Spleen (tissue), 11 donors: Measurements from ENCODE around the gene BRD3OS. TPM values are rescaled to one million over a fixed set of nuclear protein-coding genes. Genes with fewer than 3 reads are reported as not detected.

Experiments used
- DNase-seq: peaks from one replicate; pipeline ENCODE4 v3.0.0-alpha.2; 2020
- H3K27ac ChIP-seq, 8 donors: fragments of 200-600 bp; sonication (generic) in 7 of 8; 1 replicate in 4 of 8; 2 replicates in 4 of 8; pipeline versions ENCODE4 v1.5.0 to v1.8.0; 2016 to 2021; ENCODE audit warnings: inconsistent platforms in 4 of 8, mild to moderate bottlenecking in 4 of 8, moderate library complexity in 1 of 8
- H3K27me3 ChIP-seq, 7 donors: fragments of 200-600 bp; sonication (generic) in 6 of 7; replicated peaks in 1 of 7; 1 replicate in 4 of 7; 2 replicates in 3 of 7; pipeline versions ENCODE4 v1.5.0 to v1.8.0; 2016 to 2021; ENCODE audit warnings: inconsistent platforms in 3 of 7, mild to moderate bottlenecking in 1 of 7
- H3K36me3 ChIP-seq, 6 donors: fragments of 200-600 bp; sonication (generic) in 5 of 6; 1 replicate in 4 of 6; 2 replicates in 2 of 6; pipeline versions ENCODE4 v1.5.0 to v1.8.0; 2016 to 2021; ENCODE audit warnings: inconsistent platforms in 2 of 6
- H3K4me1 ChIP-seq, 6 donors: fragments of 200-600 bp; sonication (generic) in 5 of 6; 1 replicate in 3 of 6; 2 replicates in 3 of 6; pipeline versions ENCODE4 v1.5.0 to v1.8.0; 2016 to 2021; ENCODE audit warnings: inconsistent platforms in 3 of 6
- H3K4me3 ChIP-seq, 8 donors: fragments of 200-600 bp; sonication (generic) in 7 of 8; 1 replicate in 4 of 8; 2 replicates in 4 of 8; pipeline versions ENCODE4 v1.5.0 to v1.8.0; 2016 to 2021; ENCODE audit warnings: inconsistent platforms in 4 of 8, mild to moderate bottlenecking in 4 of 8, moderate library complexity in 2 of 8
- H3K9me3 ChIP-seq, 8 donors: fragments of 200-600 bp; sonication (generic) in 7 of 8; 1 replicate in 4 of 8; 2 replicates in 4 of 8; pipeline versions ENCODE4 v1.5.0 to v1.8.0; 2016 to 2021; ENCODE audit warnings: inconsistent platforms in 4 of 8
- CTCF ChIP-seq, 11 experiments: fragments of 200-600 bp in 7 of 11; fragments of 450-650 bp in 4 of 11; sonication (generic) in 4 of 11; IDR thresholded peaks in 8 of 11; conservative IDR thresholded peaks in 3 of 11; 1 replicate in 7 of 11; 2 replicates in 4 of 11; pipeline versions ENCODE4 v1.4.0 to v1.8.0; 2016 to 2021; ENCODE audit warnings: antibody characterized with exemption in 11 of 11, inconsistent platforms in 4 of 11, mild to moderate bottlenecking in 1 of 11
- POLR2A ChIP-seq, 3 donors: fragments of 450-650 bp; IDR thresholded peaks; one replicate each; pipeline ENCODE4 v1.5.1; 2017; ENCODE audit warnings: antibody characterized with exemption in 3 of 3, mild to moderate bottlenecking in 1 of 3
- POLR2AphosphoS5 ChIP-seq, 3 donors: sonication (generic); formaldehyde crosslinking; IDR thresholded peaks; one replicate each; pipeline ENCODE4 v1.5.1; 2017; ENCODE audit warnings: antibody characterized with exemption in 3 of 3
- WGBS, 5 donors: extraction: QIAGEN DNeasy Blood & Tissue Kit in 3 of 5; methylation state at CpG; one replicate each; pipeline versions ENCODE4 v1.1.5 to v1.1.7; 2013 to 2018; 5-methylcytosine and 5-hydroxymethylcytosine counted together
- intact Hi-C: fragments of 100-400 bp; cut with DNase I; formaldehyde crosslinking; loops from one replicate; pipeline ENCODE4 v1.15.0; 2023; ENCODE audit warnings: low total_unique reads
- polyA plus RNA-seq, 3 donors: library from polyadenylated mRNA; stranded (reverse); fragments of 200-250 nt; gene quantifications; one replicate each; pipeline ENCODE4 v1.2.1, GENCODE V29; 2013
- total RNA-seq, 7 donors: library from RNA; depleted of rRNA in 3 of 7; stranded (reverse); fragments of >200 nt in 3 of 7; fragmentation: NEBNext Ultra II Directional in 4 of 7; extraction: Animal tissue kit (Norgen Biotek cat#: 25700) in 4 of 7; gene quantifications; one replicate each; pipeline versions ENCODE4 v1.1.0 to v1.2.1, GENCODE V29; 2016 to 2021
- donor health status: healthy with polysubstance abuse.
- donor health status: DM: no; HTN: no; CAD: no; lungs with moderate emphysema.
- donor health status: DM: no; HTN: no; CAD: no.
- donor health status: Bipolar disorder and iron deficiency.
- donor health status: healthy.
- donor health status: DM: no; HTN: no; CAD: no.
- donor health status: DM: yes; HTN: yes; CAD: no.

BRD3OS gene
- total and polyA plus RNA-seq, 10 donors, result 6.9 to 13.2 (median 10.7) TPM

- intact Hi-C loops, result no loop called here
- WGBS, 5 donors, result 80 to 91% (median 84%) methylated on average over 23 to 44 of the region's 44 CpGs
- Histone ChIP-seq H3K4me3 (no peak overlapping the region), H3K27me3 (no peaks in the 10 kb centered on the region), H3K27ac (peak overlapping the region in 5 of 8 donors; percentile 2 to 56 (median 44)), H3K4me1 (peaks cover 25 to 74% (median 61%) of the 10 kb centered on the region in 6 donors), H3K9me3 (no peaks in the 10 kb centered on the region), H3K36me3 (peaks cover 0 to 70% (median 38%) of the 10 kb centered on the region in 6 donors)
- no peak for TF ChIP-seq POLR2A (IDR thresholded peaks at IDR 0.05)
- peak in 1 of 3 donors; percentile 5 for TF ChIP-seq POLR2AphosphoS5 (IDR thresholded peaks at IDR 0.05)
- TF ChIP-seq CTCF (IDR thresholded peaks at IDR 0.05 in 8 of 11, conservative IDR thresholded peaks at IDR 0.05 in 3 of 11), result no peak
- peak; percentile 65 for DNase-seq
These were observed 28.9 kb downstream of the BRD3OS start for GRCh38 chr9:134053941-134054761.

DNA sequence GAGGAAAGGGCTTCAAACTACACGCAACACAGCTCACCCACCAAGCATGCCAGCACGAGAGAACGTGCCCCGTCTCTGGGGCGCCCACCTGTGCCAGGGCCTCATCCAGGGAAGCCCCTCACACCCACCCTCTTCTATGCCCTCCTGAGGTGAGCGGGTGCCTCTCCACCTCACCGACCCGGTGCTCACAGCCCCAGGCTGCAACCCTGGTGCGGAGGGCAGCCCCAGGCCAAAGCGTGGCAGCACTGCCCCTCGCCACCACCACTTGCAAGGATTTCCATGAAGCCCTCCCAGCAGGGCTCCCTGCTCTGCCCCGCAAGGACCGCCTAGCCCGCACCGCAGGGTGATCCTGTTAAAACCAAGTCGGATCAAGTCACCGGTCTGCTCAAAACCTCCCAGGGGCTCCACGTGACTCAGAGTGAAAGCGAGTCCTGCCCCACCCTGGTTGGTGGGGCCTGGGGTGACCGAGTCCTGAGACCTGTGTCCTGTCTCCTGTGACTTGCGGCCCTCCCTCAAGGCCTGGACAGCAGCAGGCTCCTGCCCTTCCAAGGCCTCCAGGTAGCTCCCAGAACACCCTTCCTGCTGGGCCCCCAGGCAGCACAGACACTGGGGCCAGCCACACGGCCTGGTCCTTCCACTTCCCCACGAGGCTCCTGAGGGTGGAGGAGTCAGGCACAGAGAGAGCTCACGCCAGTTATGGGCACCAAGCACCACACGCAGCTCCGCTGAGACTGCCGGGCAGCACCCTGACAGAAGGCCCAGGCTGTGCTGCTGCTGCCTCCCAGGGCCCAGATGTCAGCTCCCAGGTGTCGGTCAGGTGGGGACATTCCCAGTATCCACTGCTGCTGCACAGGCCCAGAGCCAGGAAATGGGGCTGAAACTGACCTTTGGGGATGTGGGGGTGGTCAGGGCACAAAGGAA is 29.9 kb downstream of the BRD3OS start:
- TF ChIP-seq CTCF (IDR thresholded peaks at IDR 0.05 in 8 of 11, conservative IDR thresholded peaks at IDR 0.05 in 3 of 11), result no peak
- Histone ChIP-seq H3K27ac (peak overlapping the region in 5 of 8 donors; percentile 14 to 39 (median 23)), H3K27me3 (no peaks in the 10 kb centered on the region), H3K36me3 (peaks cover 0 to 60% (median 28%) of the 10 kb centered on the region in 6 donors), H3K4me3 (no peak overlapping the region), H3K4me1 (peaks cover 35 to 84% (median 71%) of the 10 kb centered on the region in 6 donors), H3K9me3 (no peaks in the 10 kb centered on the region)
- 82 to 96% (median 87%) methylated on average over 13 to 28 of the region's 28 CpGs for WGBS, 5 donors
- intact Hi-C loops, result no loop called here
- DNase-seq, result peak; percentile 64

- Histone ChIP-seq H3K9me3 (no peaks in the 10 kb centered on the region), H3K4me3 (no peak overlapping the region), H3K27ac (peak overlapping the region in 5 of 8 donors; percentile 14 to 39 (median 23)), H3K36me3 (peaks cover 0 to 51% (median 20%) of the 10 kb centered on the region in 6 donors), H3K4me1 (peaks cover 42 to 92% (median 79%) of the 10 kb centered on the region in 6 donors), H3K27me3 (no peaks in the 10 kb centered on the region)
- TF ChIP-seq CTCF (IDR thresholded peaks at IDR 0.05 in 8 of 11, conservative IDR thresholded peaks at IDR 0.05 in 3 of 11) (no peak), POLR2AphosphoS5 (IDR thresholded peaks at IDR 0.05) (peak in 1 of 3 donors; percentile 9), POLR2A (IDR thresholded peaks at IDR 0.05) (no peak)
- DNase-seq, result peak; percentile 78
- intact Hi-C loops, result no loop called here
- 43 to 69% (median 46%) methylated on average over 12 to 13 of the region's 13 CpGs for WGBS, 5 donors
These were observed 30.7 kb downstream of the BRD3OS start for GRCh38 chr9:134055981-134056461.
